ENCODE data around the gene TESMIN.

Gene TESMIN

GRCh38 chr11:68661697-68662603 is 89.4 kb downstream of the TESMIN start:
- no peak overlapping the region for H3K27ac Mint-ChIP-seq
- ATAC-seq (replicated peaks) (no peak), DNase-seq (no peak)
- H3K27me3 Mint-ChIP-seq, result peaks cover 44 to 53% of the 10 kb centered on the region in 2 donors
- H3K4me1 Mint-ChIP-seq, result no peaks in the 10 kb centered on the region
- H3K36me3 Mint-ChIP-seq, result no peaks in the 10 kb centered on the region
- peaks cover 0 to 3% of the 10 kb centered on the region in 2 donors for H3K9me3 Mint-ChIP-seq
- H3K4me3 Mint-ChIP-seq, result no peak overlapping the region

- Mint-ChIP-seq H3K4me3 (no peak overlapping the region), H3K27ac (no peak overlapping the region), H3K27me3 (peaks cover 45% of the 10 kb centered on the region in 2 donors), H3K4me1 (no peaks in the 10 kb centered on the region), H3K36me3 (no peaks in the 10 kb centered on the region), H3K9me3 (peaks cover 0 to 3% of the 10 kb centered on the region in 2 donors)
- ATAC-seq (replicated peaks) (no peak), DNase-seq (no peak)
Observed at GRCh38 chr11:68661014-68661413, 90.3 kb downstream of the TESMIN start.

- H3K27me3 Mint-ChIP-seq, result peaks cover 44 to 52% of the 10 kb centered on the region in 2 donors
- DNase-seq (no peak), ATAC-seq (replicated peaks) (no peak)
- no peak overlapping the region for H3K4me3 Mint-ChIP-seq
- H3K4me1 Mint-ChIP-seq, result no peaks in the 10 kb centered on the region
- no peak overlapping the region for H3K27ac Mint-ChIP-seq
- no peaks in the 10 kb centered on the region for H3K36me3 Mint-ChIP-seq
- peaks cover 3 to 7% of the 10 kb centered on the region in 2 donors for H3K9me3 Mint-ChIP-seq
Observed at GRCh38 chr11:68660066-68660810, 91.1 kb downstream of the TESMIN start.

- Mint-ChIP-seq H3K4me3 (no peak overlapping the region), H3K4me1 (no peaks in the 10 kb centered on the region), H3K27me3 (peaks cover 35 to 43% of the 10 kb centered on the region in 2 donors), H3K9me3 (peaks cover 5 to 9% of the 10 kb centered on the region in 2 donors), H3K36me3 (no peaks in the 10 kb centered on the region), H3K27ac (no peak overlapping the region)
- DNase-seq (no peak), ATAC-seq (replicated peaks) (no peak)
Observed at GRCh38 chr11:68659158-68659921, 92.0 kb downstream of the TESMIN start.

GRCh38 chr11:68658661-68659060 is 92.7 kb downstream of the TESMIN start:
- Mint-ChIP-seq H3K27ac (no peak overlapping the region), H3K27me3 (peaks cover 31 to 41% of the 10 kb centered on the region in 2 donors), H3K9me3 (peaks cover 5 to 9% of the 10 kb centered on the region in 2 donors), H3K36me3 (no peaks in the 10 kb centered on the region), H3K4me3 (no peak overlapping the region), H3K4me1 (no peaks in the 10 kb centered on the region)
- DNase-seq (no peak), ATAC-seq (replicated peaks) (no peak)

GRCh38 chr11:68658097-68658496 is 93.2 kb downstream of the TESMIN start:
- peaks cover 25 to 39% of the 10 kb centered on the region in 2 donors for H3K27me3 Mint-ChIP-seq
- no peak for ATAC-seq (replicated peaks)
- H3K9me3 Mint-ChIP-seq, result peaks cover 5 to 9% of the 10 kb centered on the region in 2 donors
- H3K4me1 Mint-ChIP-seq, result no peaks in the 10 kb centered on the region
- no peak for DNase-seq
- H3K36me3 Mint-ChIP-seq, result no peaks in the 10 kb centered on the region
- no peak overlapping the region for H3K27ac Mint-ChIP-seq
- no peak overlapping the region for H3K4me3 Mint-ChIP-seq
